Measurements from ENCODE around the gene ZDHHC6. TPM values are rescaled to one million over a fixed set of nuclear protein-coding genes. Genes with fewer than 3 reads are reported as not detected.

The ZDHHC6 gene
- total and polyA plus RNA-seq, 4 experiments from 2014 or later: 39.3 to 61.2 (median 54.3) TPM

DNA sequence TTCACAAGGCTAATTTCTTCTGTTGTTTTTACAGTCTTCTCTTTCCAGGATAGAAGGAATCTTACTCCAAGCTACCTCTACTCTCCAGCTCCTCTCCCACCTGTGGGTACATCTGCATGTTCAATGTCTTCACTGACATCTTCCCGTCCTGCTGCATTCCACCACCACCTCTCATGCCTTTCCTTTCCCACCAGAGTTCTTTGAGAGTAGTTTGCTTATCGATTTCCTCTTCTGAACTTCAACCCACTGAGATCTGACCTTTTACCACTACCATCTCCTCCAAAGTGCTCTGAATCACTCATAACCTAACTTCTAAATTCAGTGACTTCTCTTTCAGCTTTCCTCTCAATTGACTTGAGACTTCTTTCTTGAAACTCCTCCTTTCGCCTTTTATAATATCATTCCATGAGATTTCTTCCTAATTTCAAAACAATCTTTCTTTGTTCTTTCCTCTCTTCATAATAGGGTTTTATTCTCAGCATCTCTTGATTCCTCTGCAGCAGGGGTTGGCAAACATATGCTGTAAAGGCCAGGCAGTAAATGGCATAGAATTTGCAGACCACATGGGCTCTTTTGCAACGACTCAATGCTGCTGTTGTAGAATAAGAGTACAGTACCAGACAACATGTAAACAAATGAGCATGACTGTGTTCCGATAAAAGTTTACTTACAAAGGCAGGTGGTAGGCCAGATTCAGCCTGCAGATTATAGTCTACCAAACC, 50.7 kb downstream of the ZDHHC6 start:
- H3K36me3 ChIP-seq (ENCODE audit: insufficient read depth, low read length): peaks cover 31% of the 10 kb centered on the region

DNA sequence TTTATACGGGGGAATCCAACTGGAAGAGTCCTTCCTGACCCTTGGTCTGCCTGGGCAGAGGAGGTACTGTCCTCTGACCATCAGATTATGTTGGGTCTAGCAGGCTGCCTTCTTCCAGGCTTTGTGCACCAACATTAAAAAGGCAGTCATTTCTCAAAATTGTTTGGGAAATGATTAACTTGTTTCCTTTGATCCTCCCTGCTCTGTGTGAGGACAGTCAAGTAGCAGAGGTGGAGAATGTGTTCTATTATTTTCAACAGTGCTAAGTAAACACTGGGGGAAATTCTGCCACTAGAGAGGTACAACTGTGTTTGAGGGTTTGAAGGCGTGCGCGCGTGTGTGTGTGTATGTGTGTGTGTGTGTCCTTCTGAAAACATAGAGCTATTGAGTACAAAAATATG, 52.2 kb downstream of the ZDHHC6 start:
- ChIA-PET CTCF (ENCODE audit: partially characterized antibody) (no interaction called here), POLR2A (ENCODE audit: partially characterized antibody) (interaction anchor here (0.6 to 1.0 kb wide), 2 partner anchors 19 to 31 kb away, joined by 3 to 4 read pairs; no protein-coding TSS in a partner anchor)
- Histone ChIP-seq H3K27ac (ENCODE audit: low read depth, low read length) (no peak overlapping the region), H3K36me3 (ENCODE audit: insufficient read depth, low read length) (peaks cover 27% of the 10 kb centered on the region), H3K4me3 (ENCODE audit: low read length in 2 of 2) (no peak overlapping the region), H3K4me1 (ENCODE audit: insufficient read depth, low read length) (peaks cover 11% of the 10 kb centered on the region), H3K27me3 (ENCODE audit: insufficient read depth, low read length) (no peaks in the 10 kb centered on the region), H3K9me3 (ENCODE audit: control insufficient read depth in 1 of 2, low read length in 2 of 2) (no peaks in the 10 kb centered on the region)
- Mint-ChIP-seq H3K4me1 (peaks cover 14 to 33% (median 21%) of the 10 kb centered on the region in 4 donors), H3K27ac (peak overlapping the region in 2 of 7 donors; percentile 29 to 62), H3K27me3 (no peaks in the 10 kb centered on the region), H3K9me3 (no peaks in the 10 kb centered on the region), H3K36me3 (peaks cover 8 to 14% of the 10 kb centered on the region in 2 donors), H3K4me3 (no peak overlapping the region)
- intact Hi-C loops (cut with micrococcal nuclease): no loop called here
- no peak for DNase-seq

More for the DNA sequence above, 50.7 kb downstream of the ZDHHC6 start:
- ChIA-PET POLR2A (ENCODE audit: partially characterized antibody) (no interaction called here), CTCF (ENCODE audit: partially characterized antibody) (interaction anchor here (1.6 kb wide), 1 partner anchor 80 kb away, joined by 3 read pairs; no protein-coding TSS in a partner anchor)
- no peak for DNase-seq
- Histone ChIP-seq H3K27me3 (ENCODE audit: insufficient read depth, low read length) (no peaks in the 10 kb centered on the region), H3K9me3 (ENCODE audit: control insufficient read depth in 1 of 2, low read length in 2 of 2) (no peaks in the 10 kb centered on the region), H3K4me3 (ENCODE audit: low read length in 2 of 2) (no peak overlapping the region), H3K27ac (ENCODE audit: low read depth, low read length) (no peak overlapping the region), H3K4me1 (ENCODE audit: insufficient read depth, low read length) (no peaks in the 10 kb centered on the region)
- Mint-ChIP-seq H3K4me3 (no peak overlapping the region), H3K4me1 (peaks cover 7 to 21% (median 13%) of the 10 kb centered on the region in 4 donors), H3K36me3 (peaks cover 14 to 21% of the 10 kb centered on the region in 2 donors), H3K27me3 (no peaks in the 10 kb centered on the region), H3K9me3 (no peaks in the 10 kb centered on the region), H3K27ac (no peak overlapping the region)
- intact Hi-C loops (cut with micrococcal nuclease): no loop called here

DNA sequence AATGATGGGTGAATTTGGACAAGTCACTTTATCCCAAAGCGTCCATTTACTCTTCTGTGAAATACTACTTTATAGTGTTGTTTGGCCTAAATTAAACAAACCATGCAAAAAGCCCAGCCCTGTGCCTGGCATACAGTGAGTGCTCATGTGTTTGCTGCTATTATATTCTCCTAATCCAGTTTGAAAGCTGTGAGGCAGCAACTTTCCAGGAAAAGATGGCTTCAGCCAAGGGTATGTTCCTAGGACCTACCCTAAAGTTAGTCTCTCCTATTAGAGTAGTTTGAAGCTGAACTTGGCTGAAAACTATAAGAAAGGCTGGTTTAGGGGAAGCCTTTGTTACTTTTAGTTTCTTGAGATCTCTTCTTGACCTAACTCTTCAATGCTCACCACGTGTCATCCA, 52.9 kb downstream of the ZDHHC6 start:
- no peak for DNase-seq
- H3K4me1 Mint-ChIP-seq: peaks cover 21 to 39% (median 27%) of the 10 kb centered on the region in 4 donors
- ChIA-PET POLR2A (ENCODE audit: partially characterized antibody) (interaction anchor here (0.6 to 1.0 kb wide), 2 partner anchors 19 to 32 kb away, joined by 3 read pairs; no protein-coding TSS in a partner anchor), CTCF (ENCODE audit: partially characterized antibody) (no interaction called here)
- H3K9me3 Mint-ChIP-seq: no peaks in the 10 kb centered on the region
- no peak overlapping the region for H3K27ac ChIP-seq (ENCODE audit: low read depth, low read length)
- H3K4me3 ChIP-seq (ENCODE audit: low read length in 2 of 2): no peak overlapping the region
- H3K27me3 Mint-ChIP-seq: no peaks in the 10 kb centered on the region
- intact Hi-C loops (cut with micrococcal nuclease): no loop called here
- peaks cover 2 to 8% of the 10 kb centered on the region in 2 donors for H3K36me3 Mint-ChIP-seq
- H3K4me3 Mint-ChIP-seq: no peak overlapping the region
- H3K4me1 ChIP-seq (ENCODE audit: insufficient read depth, low read length): peaks cover 17% of the 10 kb centered on the region
- H3K36me3 ChIP-seq (ENCODE audit: insufficient read depth, low read length): peaks cover 20% of the 10 kb centered on the region
- H3K9me3 ChIP-seq (ENCODE audit: control insufficient read depth in 1 of 2, low read length in 2 of 2): no peaks in the 10 kb centered on the region
- peak overlapping the region in 3 of 7 donors; percentile 29 to 62 (median 31) for H3K27ac Mint-ChIP-seq
- H3K27me3 ChIP-seq (ENCODE audit: insufficient read depth, low read length): no peaks in the 10 kb centered on the region

DNA sequence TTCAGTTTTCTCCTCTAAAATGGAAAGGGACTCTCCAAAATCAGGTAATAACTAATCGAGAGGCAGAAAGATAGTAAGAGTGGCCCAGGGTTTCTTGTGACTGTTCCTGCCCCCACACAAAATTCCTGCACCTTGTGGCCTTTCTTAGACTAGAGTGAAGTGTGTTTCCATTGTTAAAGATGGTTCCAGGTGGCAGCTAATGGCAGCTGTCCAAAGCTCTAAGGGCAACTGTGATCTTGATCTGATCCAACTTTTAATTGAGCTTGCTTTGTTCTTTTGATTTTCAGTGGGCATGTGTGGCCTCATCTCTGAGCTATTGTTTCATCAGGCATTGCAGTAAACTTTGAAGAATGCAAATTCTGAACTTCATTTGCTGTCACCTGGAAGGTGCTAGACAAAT, 53.4 kb downstream of the ZDHHC6 start:
- no peaks in the 10 kb centered on the region for H3K27me3 ChIP-seq (ENCODE audit: insufficient read depth, low read length)
- intact Hi-C loops (cut with micrococcal nuclease): no loop called here
- H3K9me3 ChIP-seq (ENCODE audit: control insufficient read depth in 1 of 2, low read length in 2 of 2): no peaks in the 10 kb centered on the region
- Mint-ChIP-seq H3K36me3 (peaks cover 0 to 4% of the 10 kb centered on the region in 2 donors), H3K27ac (peak overlapping the region in 3 of 7 donors; percentile 51 to 59 (median 59)), H3K4me1 (peaks cover 25 to 44% (median 32%) of the 10 kb centered on the region in 4 donors), H3K27me3 (no peaks in the 10 kb centered on the region), H3K9me3 (no peaks in the 10 kb centered on the region), H3K4me3 (no peak overlapping the region)
- DNase-seq: no peak
- CTCF ChIA-PET (ENCODE audit: partially characterized antibody): no interaction called here
- H3K36me3 ChIP-seq (ENCODE audit: insufficient read depth, low read length): peaks cover 19% of the 10 kb centered on the region
- H3K4me3 ChIP-seq (ENCODE audit: low read length in 2 of 2): no peak overlapping the region
- POLR2A ChIA-PET (ENCODE audit: partially characterized antibody): interaction anchor here (1.0 kb wide), 1 partner anchor 18 kb away, joined by 3 read pairs; no protein-coding TSS in a partner anchor
- H3K27ac ChIP-seq (ENCODE audit: low read depth, low read length): no peak overlapping the region
- H3K4me1 ChIP-seq (ENCODE audit: insufficient read depth, low read length): peaks cover 17% of the 10 kb centered on the region

DNA sequence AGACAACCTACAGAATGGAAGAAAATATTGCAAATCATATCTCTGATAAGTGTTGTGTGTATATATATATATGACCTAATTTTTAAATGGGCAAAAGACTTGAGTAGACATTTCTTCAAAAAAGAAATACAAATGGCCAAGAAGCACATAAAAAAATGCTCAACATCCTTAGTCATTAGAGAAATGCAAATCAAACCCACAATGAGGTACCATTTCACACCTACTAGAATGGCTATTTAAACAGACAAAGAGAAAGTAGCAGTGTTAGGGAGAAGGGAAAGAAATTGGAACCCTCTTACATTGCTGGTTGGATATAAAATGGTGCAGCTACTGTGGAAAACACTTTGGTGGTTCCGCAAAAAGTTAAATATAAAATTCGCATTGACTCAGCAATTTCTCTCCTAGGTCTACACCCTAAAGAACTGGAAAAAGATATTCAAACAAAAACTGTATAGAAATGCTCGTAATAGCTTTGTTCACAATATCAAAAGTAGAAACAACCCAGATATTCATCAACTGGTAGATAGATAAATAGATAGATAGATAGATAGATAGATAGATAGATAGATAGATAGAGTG, 56.5 kb downstream of the ZDHHC6 start:
- Mint-ChIP-seq H3K27ac (peak overlapping the region in 4 of 7 donors; percentile 46 to 88 (median 70)), H3K4me3 (no peak overlapping the region), H3K4me1 (peaks cover 43 to 69% (median 54%) of the 10 kb centered on the region in 4 donors), H3K27me3 (no peaks in the 10 kb centered on the region), H3K36me3 (peaks cover 0 to 5% of the 10 kb centered on the region in 2 donors), H3K9me3 (no peaks in the 10 kb centered on the region)
- no peak overlapping the region for H3K4me3 ChIP-seq (ENCODE audit: low read length in 2 of 2)
- no peaks in the 10 kb centered on the region for H3K27me3 ChIP-seq (ENCODE audit: insufficient read depth, low read length)
- H3K4me1 ChIP-seq (ENCODE audit: insufficient read depth, low read length): peaks cover 34% of the 10 kb centered on the region
- ChIA-PET CTCF (ENCODE audit: partially characterized antibody) (interaction anchor here (1.5 kb wide), 1 partner anchor 14 kb away, joined by 5 read pairs; no protein-coding TSS in a partner anchor), POLR2A (ENCODE audit: partially characterized antibody) (interaction anchor here (0.6 to 4.4 kb wide), 6 partner anchors 9 to 1624 kb away, joined by 3 to 60 read pairs (median 5); partner anchors contain the start of genes ACSL5, VTI1A and ZDHHC6)
- DNase-seq: no peak
- peak overlapping the region; percentile 64 for H3K27ac ChIP-seq (ENCODE audit: low read depth, low read length)
- no peaks in the 10 kb centered on the region for H3K9me3 ChIP-seq (ENCODE audit: control insufficient read depth in 1 of 2, low read length in 2 of 2)
- peaks cover 1% of the 10 kb centered on the region for H3K36me3 ChIP-seq (ENCODE audit: insufficient read depth, low read length)
- intact Hi-C loops (cut with micrococcal nuclease): no loop called here

DNA sequence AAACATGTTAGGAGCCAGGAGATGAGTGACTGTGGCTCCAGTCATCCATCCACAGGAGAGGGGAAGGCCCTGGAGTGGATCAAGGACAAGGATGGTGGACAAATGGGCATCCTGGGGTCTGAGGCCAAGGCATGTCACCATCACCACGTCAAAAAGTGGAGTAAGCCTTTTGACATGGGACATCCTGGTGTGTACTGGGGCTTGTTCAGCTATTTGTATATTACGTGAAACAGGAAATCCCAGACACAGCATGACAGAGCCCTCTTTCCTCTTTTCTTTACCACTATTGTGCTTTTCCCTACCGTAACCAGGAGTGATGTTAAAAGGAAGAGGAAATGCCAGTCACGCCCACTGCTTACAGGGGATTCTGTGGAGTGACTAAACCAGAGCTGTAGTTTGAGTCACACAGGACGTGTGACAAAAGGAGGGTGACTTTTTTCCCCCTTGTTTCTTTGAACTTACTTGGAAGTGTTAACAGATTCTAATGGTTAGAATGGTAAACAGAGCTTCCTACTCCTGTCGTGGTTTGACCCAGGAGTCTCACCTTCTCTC, 57.4 kb downstream of the ZDHHC6 start:
- no peaks in the 10 kb centered on the region for H3K36me3 ChIP-seq (ENCODE audit: insufficient read depth, low read length)
- H3K4me3 ChIP-seq (ENCODE audit: low read length in 2 of 2): no peak overlapping the region
- DNase-seq: peak; percentile 48 to 85 (median 69)
- H3K27ac ChIP-seq (ENCODE audit: low read depth, low read length): peak overlapping the region; percentile 64
- H3K27me3 ChIP-seq (ENCODE audit: insufficient read depth, low read length): no peaks in the 10 kb centered on the region
- H3K4me1 ChIP-seq (ENCODE audit: insufficient read depth, low read length): peaks cover 41% of the 10 kb centered on the region
- H3K9me3 ChIP-seq (ENCODE audit: control insufficient read depth in 1 of 2, low read length in 2 of 2): no peaks in the 10 kb centered on the region
- no peaks in the 10 kb centered on the region for H3K27me3 Mint-ChIP-seq
- H3K4me3 Mint-ChIP-seq: peak overlapping the region in 7 of 8 donors; percentile 22 to 75 (median 52)
- peaks cover 52 to 77% (median 62%) of the 10 kb centered on the region in 4 donors for H3K4me1 Mint-ChIP-seq
- H3K9me3 Mint-ChIP-seq: no peaks in the 10 kb centered on the region
- ChIA-PET CTCF (ENCODE audit: partially characterized antibody) (interaction anchor here (1.5 kb wide), 1 partner anchor 13 kb away, joined by 5 read pairs; no protein-coding TSS in a partner anchor), POLR2A (ENCODE audit: partially characterized antibody) (interaction anchor here (0.8 to 4.4 kb wide), 7 partner anchors 10 to 58 kb away, joined by 3 to 60 read pairs (median 4); partner anchors contain the start of genes ACSL5, VTI1A and ZDHHC6)
- intact Hi-C loops (cut with micrococcal nuclease): loop anchor here (1.0 kb wide), 1 partner anchor 13 kb away; no protein-coding TSS in a partner anchor
- peak overlapping the region; percentile 82 to 92 (median 88) for H3K27ac Mint-ChIP-seq
- peaks cover 5% of the 10 kb centered on the region in 2 donors for H3K36me3 Mint-ChIP-seq
